ENCODE results near the gene ZBTB11. TPM values are rescaled to one million over a fixed set of nuclear protein-coding genes. Genes with fewer than 3 reads are reported as not detected.
A peak's percentile ranks its signal among the peaks of the same experiment; 100 is the strongest.

Gene ZBTB11
- total RNA-seq, 4 donors from 2014 or later = 22.1 to 34.2 (median 26.7) TPM

DNA sequence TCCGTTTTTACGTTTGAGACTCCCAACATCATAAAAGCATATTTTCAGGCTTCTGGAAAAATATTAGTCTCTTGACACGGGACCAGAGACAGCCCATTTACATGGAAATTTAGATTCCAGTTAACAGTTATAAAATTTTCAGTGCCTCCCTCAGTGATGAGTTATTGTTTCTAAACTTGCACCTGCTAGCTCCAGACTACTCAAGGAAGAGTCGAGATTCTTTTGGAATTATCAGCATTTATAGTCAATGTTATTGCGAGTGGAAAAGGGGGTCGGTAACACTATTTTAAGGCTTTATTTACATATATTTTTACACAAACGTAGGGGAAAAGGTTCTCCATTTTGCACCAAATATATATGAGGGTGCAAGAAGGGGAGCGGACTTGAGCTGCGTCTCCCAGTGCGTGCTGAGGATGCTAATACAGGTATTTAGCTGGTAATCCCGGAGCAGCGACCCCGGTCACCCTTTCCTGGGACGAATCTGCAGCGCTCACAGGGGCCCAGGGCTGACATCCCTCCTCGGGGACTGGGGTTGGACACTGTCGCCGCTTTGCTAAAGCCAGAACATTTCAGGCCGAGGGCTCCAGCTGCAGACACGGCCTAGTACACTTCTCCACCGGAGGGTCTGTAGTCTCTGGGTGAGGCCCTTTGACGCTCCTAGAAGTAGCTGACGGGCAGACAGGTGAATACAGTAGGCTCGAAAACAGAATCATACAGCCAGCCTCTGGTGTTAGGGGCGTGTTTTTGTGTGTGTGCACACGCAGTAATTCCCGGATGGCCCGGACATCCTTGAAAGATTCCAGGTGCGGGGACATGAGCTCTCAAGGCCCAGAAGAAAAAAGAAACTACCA lies 729 bp upstream of the ZBTB11 start:
- intact Hi-C loops (cut with DNase I; ENCODE audit: low total_unique reads) = no loop called here
- H3K4me3 ChIP-seq (ENCODE audit: low read depth, poor library complexity, severe bottlenecking) = peak overlapping the region; percentile 7
- no peak for DNase-seq (ENCODE audit: low spot score in 2 of 2)
- TF ChIP-seq CTCF (IDR thresholded peaks at IDR 0.05) = no peak
- TF ChIP-seq POLR2A (IDR thresholded peaks at IDR 0.05) = no peak
- WGBS, 2 donors = 49 to 60% methylated on average over 29 of the region's 29 CpGs

GRCh38 chr3:101676216-101676764 lies 642 bp downstream of the ZBTB11 start:
- 0% methylated on average over 16 to 36 of the region's 57 CpGs for WGBS, 2 donors
- peak overlapping the region; percentile 100 for H3K4me3 ChIP-seq (ENCODE audit: low read depth, poor library complexity, severe bottlenecking)
- intact Hi-C loops (cut with DNase I; ENCODE audit: low total_unique reads) = no loop called here
- peak; percentile 90 to 98 for DNase-seq (ENCODE audit: low spot score in 2 of 2)
- no peak for TF ChIP-seq POLR2A (IDR thresholded peaks at IDR 0.05)
- no peak for TF ChIP-seq CTCF (IDR thresholded peaks at IDR 0.05)

- peak overlapping the region; percentile 100 for H3K4me3 ChIP-seq (ENCODE audit: low read depth, poor library complexity, severe bottlenecking)
- intact Hi-C loops (cut with DNase I; ENCODE audit: low total_unique reads) = no loop called here
- no peak for DNase-seq (ENCODE audit: low spot score in 2 of 2)
- no peak for TF ChIP-seq CTCF (IDR thresholded peaks at IDR 0.05)
- no peak for TF ChIP-seq POLR2A (IDR thresholded peaks at IDR 0.05)
- 5% methylated on average over 27 of the region's 27 CpGs for WGBS, 2 donors
Measured at GRCh38 chr3:101675709-101676215, 1.2 kb downstream of the ZBTB11 start.

DNA sequence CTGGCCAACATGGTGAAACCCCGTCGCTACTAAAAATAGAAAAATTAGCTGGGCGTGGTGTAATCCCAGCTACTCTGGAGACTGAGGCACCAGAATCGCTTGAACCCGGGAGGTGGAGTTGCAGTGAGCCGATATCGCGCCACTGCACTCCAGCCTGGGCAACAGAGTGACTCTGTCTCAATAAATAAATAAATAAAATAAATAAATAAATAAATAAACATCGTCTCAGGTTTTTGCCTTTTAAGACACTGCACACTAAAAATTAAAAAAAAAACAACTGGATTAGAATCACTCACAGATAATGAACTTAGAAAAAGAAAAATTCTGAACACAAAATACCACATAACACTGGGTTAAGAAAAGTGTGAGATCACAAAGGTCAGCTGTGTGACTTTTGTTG lies 2.4 kb downstream of the ZBTB11 start:
- no peak for TF ChIP-seq CTCF (IDR thresholded peaks at IDR 0.05)
- TF ChIP-seq POLR2A (IDR thresholded peaks at IDR 0.05) = no peak
- DNase-seq (ENCODE audit: low spot score in 2 of 2) = no peak
- no peak overlapping the region for H3K4me3 ChIP-seq (ENCODE audit: low read depth, poor library complexity, severe bottlenecking)
- intact Hi-C loops (cut with DNase I; ENCODE audit: low total_unique reads) = no loop called here
- 90 to 95% methylated on average over 9 of the region's 9 CpGs for WGBS, 2 donors

GRCh38 chr3:101673953-101674352 lies 3.0 kb downstream of the ZBTB11 start:
- DNase-seq (ENCODE audit: low spot score in 2 of 2) = no peak
- WGBS, 2 donors = 90% methylated on average over 13 of the region's 13 CpGs
- no peak overlapping the region for H3K4me3 ChIP-seq (ENCODE audit: low read depth, poor library complexity, severe bottlenecking)
- intact Hi-C loops (cut with DNase I; ENCODE audit: low total_unique reads) = no loop called here
- TF ChIP-seq CTCF (IDR thresholded peaks at IDR 0.05) = no peak
- TF ChIP-seq POLR2A (IDR thresholded peaks at IDR 0.05) = no peak

All from lower leg skin (tissue), 4 donors.